ENCODE measurements around the gene MYO5A.

- TF ChIP-seq CTCF (IDR thresholded peaks at IDR 0.05) (no peak), POLR2AphosphoS5 (IDR thresholded peaks at IDR 0.05; ENCODE audit: insufficient read depth in 1 of 2, low read depth in 1 of 2) (no peak), POLR2A (IDR thresholded peaks at IDR 0.05) (no peak)
Observed at GRCh38 chr15:52438047-52438446, 90.6 kb downstream of the MYO5A start.
